GM12878 (cell line): ENCODE measurements around the gene TRPM3. TPM values are rescaled to one million over a fixed set of nuclear protein-coding genes. Genes with fewer than 3 reads are reported as not detected.

Experiments
- ATAC-seq: fragments of 200-7000 bp; cut with Tn5 transposase; 3 replicates; pipeline ENCODE4 v1.9.1; 2020; ENCODE audit warnings: mild to moderate bottlenecking, moderate library complexity
- Bru-seq: library from RNA; stranded (reverse); fragments of 400-500 nt; gene quantifications from one replicate; lab custom pipeline; 2021; lab: Mats Ljungman, UMichigan
- BruChase-seq, 2 experiments: library from RNA; stranded (reverse); fragments of 400-500 nt; gene quantifications; one replicate each; lab custom pipeline; 2021; lab: Mats Ljungman, UMichigan
- BruUV-seq: library from RNA; stranded (reverse); fragments of 400-500 nt; replicated peaks from 2 replicates; lab custom pipeline; 2021; lab: Mats Ljungman, UMichigan
- CTCF ChIA-PET: fragments of 300-600 bp; sonication (Branson Sonifier 250); formaldehyde crosslinking; extraction: SDS; loops from one replicate; lab custom pipeline; 2021; ENCODE audit warnings: inconsistent platforms; lab: Yijun Ruan, JAX
- POLR2A ChIA-PET: fragments of 350-600 bp; formaldehyde crosslinking; extraction: SDS; loops from one replicate; lab custom pipeline; 2021; ENCODE audit warnings: inconsistent platforms; lab: Charles Lee
- RAD21 ChIA-PET: fragments of 300-600 bp; sonication (Branson Sonifier 250); formaldehyde crosslinking; loops from one replicate; lab custom pipeline; 2023; ENCODE audit warnings: antibody characterized with exemption; ENCODE audit not compliant: unreplicated experiment; lab: Charles Lee
- SMC1A ChIA-PET: fragments of 300-600 bp; sonication (Branson Sonifier 250); formaldehyde crosslinking; loops from one replicate; lab custom pipeline; 2023; ENCODE audit not compliant: unreplicated experiment, uncharacterized antibody; lab: Charles Lee
- DNase-seq: peaks from one replicate; pipeline ENCODE4 v3.0.0-alpha.2; 2011; ENCODE audit warnings: low read depth, low spot score
- FAIRE-seq: peaks from 3 replicates; lab custom pipeline; 2011; peaks lifted over from hg19 to GRCh38; lab: Jason Lieb, UNC
- H2AFZ ChIP-seq: 2 replicates; pipeline ENCODE4 v1.6.0; 2011; ENCODE audit warnings: low read depth, low read length, control low read depth; ENCODE audit not compliant: control insufficient read depth
- H3K27ac ChIP-seq: 2 replicates; pipeline ENCODE4 v1.5.1; 2011; ENCODE audit warnings: control low read depth; ENCODE audit not compliant: control insufficient read depth, insufficient read depth
- H3K27me3 ChIP-seq, 2 experiments: replicated peaks in 1 of 2; 2 replicates each; pipeline versions ENCODE4 v1.6.0 to v1.6.1; 2011; ENCODE audit warnings: low read length in 1 of 2; ENCODE audit not compliant: control insufficient read depth in 2 of 2, insufficient read depth in 2 of 2
- H3K36me3 ChIP-seq, 2 experiments: 2 replicates each; pipeline ENCODE4 v1.5.1; 2011; ENCODE audit warnings: low read length in 1 of 2; ENCODE audit not compliant: control insufficient read depth in 2 of 2, insufficient read depth in 2 of 2
- H3K4me1 ChIP-seq: 2 replicates; pipeline ENCODE4 v1.6.1; 2011; ENCODE audit warnings: mild to moderate bottlenecking, low read length, moderate library complexity, mixed read lengths; ENCODE audit not compliant: control insufficient read depth, insufficient read depth
- H3K4me2 ChIP-seq: 2 replicates; pipeline ENCODE4 v1.6.0; 2011; ENCODE audit warnings: control low read depth; ENCODE audit not compliant: control insufficient read depth, insufficient read depth
- H3K4me3 ChIP-seq: fragments of 200-600 bp; sonication (generic); 2 replicates; pipeline ENCODE4 v1.5.1; 2016
- H3K79me2 ChIP-seq: 2 replicates; pipeline ENCODE4 v1.6.0; 2011; ENCODE audit warnings: low read length; ENCODE audit not compliant: control insufficient read depth, insufficient read depth
- H3K9ac ChIP-seq: 2 replicates; pipeline ENCODE4 v1.8.0; 2011; ENCODE audit warnings: low read length, control low read depth, mixed read lengths; ENCODE audit not compliant: control insufficient read depth, insufficient read depth
- H3K9me3 ChIP-seq: replicated peaks from 3 replicates; pipeline ENCODE4 v1.5.1; 2011; ENCODE audit warnings: mild to moderate bottlenecking, low read length; ENCODE audit not compliant: control insufficient read depth, insufficient read depth
- H4K20me1 ChIP-seq: 2 replicates; pipeline ENCODE4 v1.6.0; 2011; ENCODE audit not compliant: control insufficient read depth, insufficient read depth
- BMI1 ChIP-seq: fragments of 450-650 bp; IDR thresholded peaks from 2 replicates; pipeline ENCODE4 v1.6.1; 2016; ENCODE audit warnings: mild to moderate bottlenecking, moderate library complexity, borderline replicate concordance
- DPF2 ChIP-seq: fragments of 450-650 bp; IDR thresholded peaks from 2 replicates; pipeline ENCODE4 v1.6.1; 2017; ENCODE audit warnings: mild to moderate bottlenecking
- FOXK2 ChIP-seq: fragments of 450-650 bp; IDR thresholded peaks from 2 replicates; pipeline ENCODE4 v1.6.1; 2017; ENCODE audit warnings: mild to moderate bottlenecking, moderate library complexity
- NKRF ChIP-seq: fragments of 450-650 bp; conservative IDR thresholded peaks from 2 replicates; pipeline ENCODE4 v1.6.1; 2017; ENCODE audit warnings: mild to moderate bottlenecking, moderate library complexity
- POLR2AphosphoS2 ChIP-seq: IDR thresholded peaks from 2 replicates; pipeline ENCODE4 v1.6.1; 2011; ENCODE audit warnings: low read depth, mild to moderate bottlenecking, low read length, improper control_type of control experiment, moderate library complexity
- RBBP5 ChIP-seq: fragments of 200-600 bp; sonication (generic); conservative IDR thresholded peaks from 2 replicates; pipeline ENCODE4 v1.6.1; 2016
- RELA ChIP-seq: fragments of 450-650 bp; IDR thresholded peaks from 2 replicates; pipeline ENCODE4 v1.8.0; 2014; ENCODE audit warnings: borderline replicate concordance; ENCODE audit not compliant: partially characterized antibody
- RELB ChIP-seq: fragments of 450-650 bp; IDR thresholded peaks from 2 replicates; pipeline ENCODE4 v1.6.1; 2017; ENCODE audit warnings: low read depth, mild to moderate bottlenecking, moderate library complexity
- RFX5 ChIP-seq: IDR thresholded peaks from 2 replicates; pipeline ENCODE4 v1.6.1; 2011; ENCODE audit warnings: low read depth, low read length, improper control_type of control experiment
- USF1 ChIP-seq: IDR thresholded peaks from 2 replicates; pipeline ENCODE4 v1.6.1; 2011; ENCODE audit warnings: borderline replicate concordance, low read depth, mild to moderate bottlenecking, moderate library complexity, mixed read lengths, low read length; ENCODE audit not compliant: insufficient read depth; ENCODE audit errors: extremely low read length
- YY1 ChIP-seq: IDR thresholded peaks from 2 replicates; pipeline ENCODE4 v1.6.1; 2011; ENCODE audit warnings: low read depth, mild to moderate bottlenecking, low read length
- ZBTB4 ChIP-seq: fragments of 450-650 bp; formaldehyde crosslinking; IDR thresholded peaks from 2 replicates; pipeline ENCODE4 v1.4.0; 2022; ENCODE audit warnings: mild to moderate bottlenecking, moderate library complexity
- WGBS: methylation state at CpG from one replicate; pipeline ENCODE4 v1.1.6; 2016; ENCODE audit warnings: low lambda C conversion rate; ENCODE audit not compliant: insufficient replicate concordance, insufficient coverage; ENCODE audit errors: missing lambda C conversion rate; 5-methylcytosine and 5-hydroxymethylcytosine counted together
- in situ Hi-C: fragments of 300-500 bp; cut with MboI; formaldehyde crosslinking; loops from 9 replicates; pipeline ENCODE4 v1.14.3; 2018; ENCODE audit warnings: mixed read lengths
- intact Hi-C: fragments of 100-400 bp; cut with micrococcal nuclease; formaldehyde crosslinking; loops from one replicate; pipeline ENCODE4 v1.14.2; 2022; ENCODE audit not compliant: unreplicated experiment
- long read RNA-seq, 2 experiments: library from polyadenylated mRNA; unstranded; transcript quantifications; one replicate each; pipeline ENCODE4 v2.0.0, GENCODE V29; 2019 to 2020
- polyA minus RNA-seq, 3 experiments: library from RNA; depleted of rRNA, polyadenylated mRNA; stranded (reverse); fragments of >200 nt; gene quantifications; 2 replicates each; pipeline ENCODE4 v1.2.3, GENCODE V29; 2011
- polyA plus RNA-seq, 11 experiments: library from polyadenylated mRNA; depleted of rRNA in 4 of 11; unstranded in 6 of 11; stranded (reverse) in 5 of 11; fragments of >200 nt; fragmentation: Nextera tagmentation in 4 of 11; fragmentation: Illumina TruSeq in 1 of 11; extraction: Ambion mirVana in 4 of 11; extraction: Trizol in 1 of 11; gene quantifications; 1 replicate in 1 of 11; 2 replicates in 10 of 11; pipeline versions ENCODE4 v1.2.1 to v1.2.3, GENCODE V29; 2011 to 2016; ENCODE audit warnings: inconsistent platforms in 2 of 11, missing spikeins in 2 of 11, low read depth in 1 of 11
- total RNA-seq, 4 experiments: library from RNA; depleted of rRNA in 3 of 4; stranded (reverse); fragments of >200 nt in 3 of 4; fragmentation: Illumina TruSeq in 1 of 4; extraction: Trizol in 1 of 4; gene quantifications; 2 replicates each; pipeline versions ENCODE4 v1.2.1 to v1.2.3, GENCODE V29; 2013 to 2021

Gene TRPM3
- not detected in 2 replicates for total RNA-seq (2013; cell fraction: nucleolus; rRNA removed)
- total RNA-seq (2014; rRNA removed) (not detected in 2 replicates), total RNA-seq (2014; rRNA removed; fragmentation: Illumina TruSeq; extraction: Trizol) (not detected in 2 replicates), total RNA-seq (2021) (not detected in 2 replicates), polyA plus RNA-seq (2011; rRNA removed) (not detected in 2 replicates), polyA plus RNA-seq (2014; fragmentation: Illumina TruSeq; extraction: Trizol) (not detected in 2 replicates), polyA plus RNA-seq (2014; fragmentation: Nextera tagmentation; extraction: Ambion mirVana) (not detected), polyA plus RNA-seq (2014; rRNA removed) (not detected in 2 replicates), polyA plus RNA-seq (2016; fragmentation: Nextera tagmentation; extraction: Ambion mirVana) (not detected), polyA minus RNA-seq (2011; rRNA and poly(A)+ RNA removed) (not detected in 2 replicates), Bru-seq, nascent RNA (percentile 4 among the genes with signal in this experiment), BruChase-seq, experiment 1, labeled RNA remaining after a 6-hour chase (percentile 3 among the genes with signal in this experiment), BruChase-seq, experiment 2, labeled RNA remaining after a 2-hour chase (percentile 6 among the genes with signal in this experiment)
- polyA plus RNA-seq (2011; ENCODE audit: low read depth) = not detected
- polyA plus RNA-seq (2011; cell fraction: cytosol; rRNA removed) = not detected in 2 replicates
- polyA plus RNA-seq (2011; cell fraction: nucleus; rRNA removed) = not detected in 2 replicates
- polyA plus RNA-seq (2012) = not detected in 2 replicates
- polyA minus RNA-seq (2011; cell fraction: cytosol; rRNA and poly(A)+ RNA removed) = not detected in 2 replicates
- not detected in 2 replicates for polyA minus RNA-seq (2011; cell fraction: nucleus; rRNA and poly(A)+ RNA removed)
- long read RNA-seq, experiment 1 = 0 reads
- long read RNA-seq, experiment 2, partial matches to known transcripts = 0 of 3 reads
- long read RNA-seq, experiment 2, other reads (novel, unspliced or antisense) = 3 of 3 reads

- SMC1A ChIA-PET = no interaction called here
- POLR2A ChIA-PET = no interaction called here
- intact Hi-C loops = no loop called here
- TF ChIP-seq YY1 (no peak), USF1 (no peak), FOXK2 (no peak), DPF2 (no peak), POLR2AphosphoS2 (no peak), RELA (no peak), NKRF (no peak), RELB (no peak), RBBP5 (no peak), BMI1 (no peak), RFX5 (no peak), ZBTB4 (CRISPR knock-in tag) (no peak)
Measured at GRCh38 chr9:71121275-71122021, at the start of gene TRPM3. Gene TRPM3, minus strand, starts transcription at chr9:71121621. Its CDS starts 267 bp downstream, at chr9:71121354.

More at GRCh38 chr9:71121275-71122021, at the start of gene TRPM3:
- no peaks in the 10 kb centered on the region for H3K36me3 ChIP-seq
- H2AFZ ChIP-seq = no peak within 1 kb of the TSS
- H3K4me1 ChIP-seq = no peaks in the 10 kb centered on the region
- H3K79me2 ChIP-seq = no peaks in the 10 kb centered on the region
- in situ Hi-C loops = no loop called here
- no peak for DNase-seq
- no peak for ATAC-seq
- CTCF ChIA-PET = no interaction called here
- no TSS peak for BruUV-seq
- H3K4me2 ChIP-seq = no peak within 1 kb of the TSS
- no peak within 1 kb of the TSS for H3K27ac ChIP-seq
- H4K20me1 ChIP-seq = no peaks in the 10 kb centered on the region
- RAD21 ChIA-PET = no interaction called here
- no peaks in the 10 kb centered on the region; a peak in 2 of 4 replicates for H3K27me3 ChIP-seq
- FAIRE-seq = no peak
- no peak within 1 kb of the TSS for H3K4me3 ChIP-seq
- 19% methylated on average over 19 of the region's 19 CpGs for WGBS
- no peak within 1 kb of the TSS for H3K9ac ChIP-seq
- H3K9me3 ChIP-seq = no peaks in the 10 kb centered on the region
